NB4 (cell line): ENCODE measurements around the gene FAM200A.

Experiments
- CTCF ChIP-seq: IDR thresholded peaks from one replicate; pipeline ENCODE4 v1.5.1; 2012; ENCODE audit warnings: low read depth, low read length
- MAX ChIP-seq: IDR thresholded peaks from 2 replicates; pipeline ENCODE4 v1.6.1; 2011; ENCODE audit warnings: low read depth, low read length
- MYC ChIP-seq: IDR thresholded peaks from 2 replicates; pipeline ENCODE4 v1.6.1; 2011; ENCODE audit warnings: low read depth, low read length
- POLR2A ChIP-seq: IDR thresholded peaks from 2 replicates; pipeline ENCODE4 v1.6.1; 2011; ENCODE audit warnings: mild to moderate bottlenecking; ENCODE audit not compliant: insufficient read length; ENCODE audit errors: extremely low read depth

GRCh38 chr7:99551334-99551733, 580 bp downstream of the FAM200A start:
- TF ChIP-seq CTCF = no peak
- TF ChIP-seq POLR2A = no peak
- TF ChIP-seq MYC = no peak
- no peak for TF ChIP-seq MAX
